ENCODE measurements around the gene C5AR1.
A peak's percentile ranks its signal among the peaks of the same experiment; 100 is the strongest.
"Not testable (repeated sequence)": the region's sequence is repeated elsewhere in the genome, so short reads cannot be mapped to it uniquely, and the experiment has no call there.

Gene C5AR1

GRCh38 chr19:47336765-47337718 lies 27.4 kb downstream of the C5AR1 start:
- not testable (repeated sequence) for DNase-seq

GRCh38 chr19:47339196-47339880 lies 29.7 kb downstream of the C5AR1 start:
- no peak for DNase-seq

- DNase-seq: no peak
Measured at GRCh38 chr19:47340477-47341208, 31.0 kb downstream of the C5AR1 start.

- no peak for DNase-seq
Measured at GRCh38 chr19:47341734-47342133, 32.1 kb downstream of the C5AR1 start.

GRCh38 chr19:47343194-47343802 lies 33.6 kb downstream of the C5AR1 start:
- DNase-seq: no peak

- no peak for DNase-seq
Measured at GRCh38 chr19:47344425-47344824, 34.8 kb downstream of the C5AR1 start.

GRCh38 chr19:47346024-47346423 lies 36.4 kb downstream of the C5AR1 start:
- DNase-seq: not testable (repeated sequence)

GRCh38 chr19:47348819-47349795 lies 39.4 kb downstream of the C5AR1 start, which contains the start of gene DHX34:
Gene DHX34 (plus strand): TSS chr19:47349315. CDS start chr19:47353031, 3,716 bp downstream.
- DNase-seq: peak; percentile 97

GRCh38 chr19:47350630-47351029 lies 41.0 kb downstream of the C5AR1 start:
- DNase-seq: no peak

GRCh38 chr19:47351548-47351947 lies 41.9 kb downstream of the C5AR1 start:
- DNase-seq: no peak

- no peak for DNase-seq
Measured at GRCh38 chr19:47352095-47352494, 42.4 kb downstream of the C5AR1 start.

GRCh38 chr19:47353307-47353712 lies 43.6 kb downstream of the C5AR1 start:
- no peak for DNase-seq

- DNase-seq: no peak
Measured at GRCh38 chr19:47356900-47357299, 47.2 kb downstream of the C5AR1 start.

GRCh38 chr19:47357788-47358680 lies 48.4 kb downstream of the C5AR1 start:
- no peak for DNase-seq

GRCh38 chr19:47358936-47359335 lies 49.3 kb downstream of the C5AR1 start:
- no peak for DNase-seq

GRCh38 chr19:47362321-47362720 lies 52.7 kb downstream of the C5AR1 start:
- no peak for DNase-seq

GRCh38 chr19:47363758-47364531 lies 54.3 kb downstream of the C5AR1 start:
- no peak for DNase-seq

- not testable (repeated sequence) for DNase-seq
Measured at GRCh38 chr19:47365455-47365854, 55.8 kb downstream of the C5AR1 start.

- no peak for DNase-seq
Measured at GRCh38 chr19:47370045-47370611, 60.5 kb downstream of the C5AR1 start.

Data from T-helper 9 cell (primary cell).